B cell (primary cell): ENCODE results near the gene CYLC1.

Source experiments
- CTCF ChIP-seq: fragments of 200-600 bp; IDR thresholded peaks from one replicate; pipeline ENCODE4 v1.8.0; 2022; ENCODE audit warnings: antibody characterized with exemption, mild to moderate bottlenecking
- EZH2 ChIP-seq: IDR thresholded peaks from 2 replicates; pipeline ENCODE4 v1.6.1; 2012; ENCODE audit warnings: borderline replicate concordance, low read depth, mild to moderate bottlenecking, moderate library complexity, low read length; ENCODE audit not compliant: insufficient read depth, poor library complexity, severe bottlenecking

GRCh38 chrX:83934220-83934619 is 73.3 kb downstream of the CYLC1 start:
- TF ChIP-seq CTCF (no peak), EZH2 (no peak)
